ENCODE measurements around the gene NHSL2.

The NHSL2 gene

GRCh38 chrX:72020788-72021187 lies 110.1 kb downstream of the NHSL2 start:
- H3K27me3 ChIP-seq (ENCODE audit: low read depth, low read length) = peaks cover 4% of the 10 kb centered on the region
- no peak overlapping the region for H3K9ac ChIP-seq (ENCODE audit: low read length)
- no peak overlapping the region for H2AFZ ChIP-seq (ENCODE audit: low read depth, low read length)

GRCh38 chrX:72021975-72022374 lies 111.3 kb downstream of the NHSL2 start:
- Histone ChIP-seq H3K27me3 (ENCODE audit: low read depth, low read length) (peaks cover 4% of the 10 kb centered on the region), H3K36me3 (replicated peaks; ENCODE audit: low read depth, low read length) (no peaks in the 10 kb centered on the region), H3K4me1 (ENCODE audit: low read length) (peaks cover 27% of the 10 kb centered on the region), H3K4me2 (ENCODE audit: low read length) (peak overlapping the region; percentile 53), H3K4me3 (ENCODE audit: low read length) (peak overlapping the region; percentile 23; the same call in 1 of the 2 replicates), H3K27ac (ENCODE audit: low read length) (no peak overlapping the region), H3K9me3 (ENCODE audit: insufficient read depth, low read length) (no peaks in the 10 kb centered on the region), H3K9ac (ENCODE audit: low read length) (peak overlapping the region; percentile 22; the same call in 1 of the 2 replicates), H2AFZ (ENCODE audit: low read depth, low read length) (no peak overlapping the region), H4K20me1 (ENCODE audit: insufficient read depth, low read length) (no peaks in the 10 kb centered on the region), H3K79me2 (ENCODE audit: low read length) (no peaks in the 10 kb centered on the region)
- TF ChIP-seq CTCF (IDR thresholded peaks at IDR 0.05; ENCODE audit: low read depth, low read length) (peak; percentile 65), EZH2phosphoT487 (IDR thresholded peaks at IDR 0.05; ENCODE audit: low read depth) (no peak)

More at GRCh38 chrX:72020788-72021187, 110.1 kb downstream of the NHSL2 start:
- no peaks in the 10 kb centered on the region for H4K20me1 ChIP-seq (ENCODE audit: insufficient read depth, low read length)
- peak overlapping the region; percentile 53 for H3K4me2 ChIP-seq (ENCODE audit: low read length)
- H3K4me3 ChIP-seq (ENCODE audit: low read length) = no peak overlapping the region
- no peak overlapping the region for H3K27ac ChIP-seq (ENCODE audit: low read length)
- no peaks in the 10 kb centered on the region for H3K79me2 ChIP-seq (ENCODE audit: low read length)
- no peaks in the 10 kb centered on the region for H3K9me3 ChIP-seq (ENCODE audit: insufficient read depth, low read length)
- peaks cover 27% of the 10 kb centered on the region for H3K4me1 ChIP-seq (ENCODE audit: low read length)
- TF ChIP-seq CTCF (IDR thresholded peaks at IDR 0.05; ENCODE audit: low read depth, low read length) (no peak), EZH2phosphoT487 (IDR thresholded peaks at IDR 0.05; ENCODE audit: low read depth) (no peak)
- no peaks in the 10 kb centered on the region for H3K36me3 ChIP-seq (replicated peaks; ENCODE audit: low read depth, low read length)

- Histone ChIP-seq H3K27me3 (ENCODE audit: low read depth, low read length) (peaks cover 4% of the 10 kb centered on the region), H3K4me3 (ENCODE audit: low read length) (no peak overlapping the region), H3K79me2 (ENCODE audit: low read length) (no peaks in the 10 kb centered on the region), H3K4me1 (ENCODE audit: low read length) (peaks cover 27% of the 10 kb centered on the region), H3K9me3 (ENCODE audit: insufficient read depth, low read length) (no peaks in the 10 kb centered on the region), H2AFZ (ENCODE audit: low read depth, low read length) (no peak overlapping the region), H3K9ac (ENCODE audit: low read length) (no peak overlapping the region), H3K36me3 (replicated peaks; ENCODE audit: low read depth, low read length) (no peaks in the 10 kb centered on the region), H3K4me2 (ENCODE audit: low read length) (no peak overlapping the region), H3K27ac (ENCODE audit: low read length) (no peak overlapping the region), H4K20me1 (ENCODE audit: insufficient read depth, low read length) (no peaks in the 10 kb centered on the region)
- no peak for TF ChIP-seq EZH2phosphoT487 (IDR thresholded peaks at IDR 0.05; ENCODE audit: low read depth)
- TF ChIP-seq CTCF (IDR thresholded peaks at IDR 0.05; ENCODE audit: low read depth, low read length) = no peak
Measured at GRCh38 chrX:72023071-72023470, 112.4 kb downstream of the NHSL2 start.

GRCh38 chrX:72025236-72025770 lies 114.7 kb downstream of the NHSL2 start:
- H3K4me1 ChIP-seq (ENCODE audit: low read length) = peaks cover 19% of the 10 kb centered on the region
- H3K4me3 ChIP-seq (ENCODE audit: low read length) = no peak overlapping the region
- H2AFZ ChIP-seq (ENCODE audit: low read depth, low read length) = no peak overlapping the region
- no peaks in the 10 kb centered on the region for H4K20me1 ChIP-seq (ENCODE audit: insufficient read depth, low read length)
- H3K9me3 ChIP-seq (ENCODE audit: insufficient read depth, low read length) = no peaks in the 10 kb centered on the region
- TF ChIP-seq CTCF (IDR thresholded peaks at IDR 0.05; ENCODE audit: low read depth, low read length) (no peak), EZH2phosphoT487 (IDR thresholded peaks at IDR 0.05; ENCODE audit: low read depth) (no peak)
- no peak overlapping the region for H3K9ac ChIP-seq (ENCODE audit: low read length)
- no peak overlapping the region for H3K4me2 ChIP-seq (ENCODE audit: low read length)
- H3K27me3 ChIP-seq (ENCODE audit: low read depth, low read length) = no peaks in the 10 kb centered on the region
- H3K27ac ChIP-seq (ENCODE audit: low read length) = no peak overlapping the region
- H3K36me3 ChIP-seq (replicated peaks; ENCODE audit: low read depth, low read length) = no peaks in the 10 kb centered on the region
- H3K79me2 ChIP-seq (ENCODE audit: low read length) = no peaks in the 10 kb centered on the region
